ENCODE results near the gene PARD3B.
"Not testable (repeated sequence)": the region's sequence is repeated elsewhere in the genome, so short reads cannot be mapped to it uniquely, and the experiment has no call there.

Gene PARD3B

GRCh38 chr2:204545861-204546735 lies 823 bp downstream of the PARD3B start:
- H3K4me1 ChIP-seq (ENCODE audit: control insufficient read depth, insufficient read depth, low read length) = peaks cover 27% of the 10 kb centered on the region
- peak overlapping the region; percentile 82 for H3K9ac ChIP-seq (ENCODE audit: low read length)
- no peaks in the 10 kb centered on the region for H3K36me3 ChIP-seq (ENCODE audit: control insufficient read depth, insufficient read depth, low read length)
- H3K4me3 ChIP-seq (ENCODE audit: low read length) = peak overlapping the region; percentile 85
- H3K9me3 ChIP-seq (ENCODE audit: control insufficient read depth, low read length) = no peaks in the 10 kb centered on the region
- H3K27me3 ChIP-seq (ENCODE audit: control insufficient read depth, insufficient read depth, low read length) = no peaks in the 10 kb centered on the region

- H3K4me3 ChIP-seq (ENCODE audit: low read length) = no peak overlapping the region
- H3K9ac ChIP-seq (ENCODE audit: low read length) = no peak overlapping the region
- H3K9me3 ChIP-seq (ENCODE audit: control insufficient read depth, low read length) = no peaks in the 10 kb centered on the region
- peaks cover 29% of the 10 kb centered on the region for H3K4me1 ChIP-seq (ENCODE audit: control insufficient read depth, insufficient read depth, low read length)
- H3K36me3 ChIP-seq (ENCODE audit: control insufficient read depth, insufficient read depth, low read length) = no peaks in the 10 kb centered on the region
- no peaks in the 10 kb centered on the region for H3K27me3 ChIP-seq (ENCODE audit: control insufficient read depth, insufficient read depth, low read length)
Measured at GRCh38 chr2:204550751-204551511, 5.7 kb downstream of the PARD3B start.

GRCh38 chr2:204551512-204551863 lies 6.2 kb downstream of the PARD3B start:
- Histone ChIP-seq H3K4me3 (ENCODE audit: low read length) (no peak overlapping the region), H3K36me3 (ENCODE audit: control insufficient read depth, insufficient read depth, low read length) (no peaks in the 10 kb centered on the region), H3K27me3 (ENCODE audit: control insufficient read depth, insufficient read depth, low read length) (no peaks in the 10 kb centered on the region), H3K9ac (ENCODE audit: low read length) (no peak overlapping the region), H3K9me3 (ENCODE audit: control insufficient read depth, low read length) (no peaks in the 10 kb centered on the region), H3K4me1 (ENCODE audit: control insufficient read depth, insufficient read depth, low read length) (peaks cover 29% of the 10 kb centered on the region)

GRCh38 chr2:204557604-204558003 lies 12.3 kb downstream of the PARD3B start:
- H3K4me3 ChIP-seq (ENCODE audit: low read length) = no peak overlapping the region
- no peak overlapping the region for H3K9ac ChIP-seq (ENCODE audit: low read length)
- peaks cover 14% of the 10 kb centered on the region for H3K4me1 ChIP-seq (ENCODE audit: control insufficient read depth, insufficient read depth, low read length)
- H3K9me3 ChIP-seq (ENCODE audit: control insufficient read depth, low read length) = no peaks in the 10 kb centered on the region
- H3K27me3 ChIP-seq (ENCODE audit: control insufficient read depth, insufficient read depth, low read length) = no peaks in the 10 kb centered on the region
- no peaks in the 10 kb centered on the region for H3K36me3 ChIP-seq (ENCODE audit: control insufficient read depth, insufficient read depth, low read length)

GRCh38 chr2:204559358-204559757 lies 14.1 kb downstream of the PARD3B start:
- not testable (repeated sequence) for H3K4me3 ChIP-seq (ENCODE audit: low read length); H3K9me3 ChIP-seq (ENCODE audit: control insufficient read depth, low read length); H3K9ac ChIP-seq (ENCODE audit: low read length); H3K27me3 ChIP-seq (ENCODE audit: control insufficient read depth, insufficient read depth, low read length); H3K36me3 ChIP-seq (ENCODE audit: control insufficient read depth, insufficient read depth, low read length)
- H3K4me1 ChIP-seq (ENCODE audit: control insufficient read depth, insufficient read depth, low read length) = peaks cover 14% of the 10 kb centered on the region

GRCh38 chr2:204560902-204561301 lies 15.6 kb downstream of the PARD3B start:
- no peak overlapping the region for H3K4me3 ChIP-seq (ENCODE audit: low read length)
- H3K9me3 ChIP-seq (ENCODE audit: control insufficient read depth, low read length) = no peaks in the 10 kb centered on the region
- no peaks in the 10 kb centered on the region for H3K36me3 ChIP-seq (ENCODE audit: control insufficient read depth, insufficient read depth, low read length)
- H3K4me1 ChIP-seq (ENCODE audit: control insufficient read depth, insufficient read depth, low read length) = peaks cover 14% of the 10 kb centered on the region
- no peak overlapping the region for H3K9ac ChIP-seq (ENCODE audit: low read length)
- H3K27me3 ChIP-seq (ENCODE audit: control insufficient read depth, insufficient read depth, low read length) = no peaks in the 10 kb centered on the region

- no peaks in the 10 kb centered on the region for H3K9me3 ChIP-seq (ENCODE audit: control insufficient read depth, low read length)
- no peak overlapping the region for H3K9ac ChIP-seq (ENCODE audit: low read length)
- peaks cover 14% of the 10 kb centered on the region for H3K4me1 ChIP-seq (ENCODE audit: control insufficient read depth, insufficient read depth, low read length)
- no peaks in the 10 kb centered on the region for H3K36me3 ChIP-seq (ENCODE audit: control insufficient read depth, insufficient read depth, low read length)
- no peak overlapping the region for H3K4me3 ChIP-seq (ENCODE audit: low read length)
- H3K27me3 ChIP-seq (ENCODE audit: control insufficient read depth, insufficient read depth, low read length) = no peaks in the 10 kb centered on the region
Measured at GRCh38 chr2:204561771-204562170, 16.5 kb downstream of the PARD3B start.

- Histone ChIP-seq H3K9me3 (ENCODE audit: control insufficient read depth, low read length) (no peaks in the 10 kb centered on the region), H3K4me3 (ENCODE audit: low read length) (no peak overlapping the region), H3K36me3 (ENCODE audit: control insufficient read depth, insufficient read depth, low read length) (no peaks in the 10 kb centered on the region), H3K9ac (ENCODE audit: low read length) (no peak overlapping the region), H3K4me1 (ENCODE audit: control insufficient read depth, insufficient read depth, low read length) (peaks cover 8% of the 10 kb centered on the region), H3K27me3 (ENCODE audit: control insufficient read depth, insufficient read depth, low read length) (no peaks in the 10 kb centered on the region)
Measured at GRCh38 chr2:204566439-204566838, 21.2 kb downstream of the PARD3B start.

- Histone ChIP-seq H3K4me1 (ENCODE audit: control insufficient read depth, insufficient read depth, low read length) (no peaks in the 10 kb centered on the region), H3K9me3 (ENCODE audit: control insufficient read depth, low read length) (no peaks in the 10 kb centered on the region), H3K9ac (ENCODE audit: low read length) (no peak overlapping the region), H3K36me3 (ENCODE audit: control insufficient read depth, insufficient read depth, low read length) (no peaks in the 10 kb centered on the region), H3K27me3 (ENCODE audit: control insufficient read depth, insufficient read depth, low read length) (no peaks in the 10 kb centered on the region), H3K4me3 (ENCODE audit: low read length) (no peak overlapping the region)
Measured at GRCh38 chr2:204570421-204570820, 25.1 kb downstream of the PARD3B start.

GRCh38 chr2:204571041-204571440 lies 25.8 kb downstream of the PARD3B start:
- Histone ChIP-seq H3K9me3 (ENCODE audit: control insufficient read depth, low read length) (no peaks in the 10 kb centered on the region), H3K27me3 (ENCODE audit: control insufficient read depth, insufficient read depth, low read length) (no peaks in the 10 kb centered on the region), H3K4me1 (ENCODE audit: control insufficient read depth, insufficient read depth, low read length) (no peaks in the 10 kb centered on the region), H3K36me3 (ENCODE audit: control insufficient read depth, insufficient read depth, low read length) (no peaks in the 10 kb centered on the region), H3K4me3 (ENCODE audit: low read length) (no peak overlapping the region), H3K9ac (ENCODE audit: low read length) (no peak overlapping the region)

- Histone ChIP-seq H3K36me3 (ENCODE audit: control insufficient read depth, insufficient read depth, low read length) (no peaks in the 10 kb centered on the region), H3K9me3 (ENCODE audit: control insufficient read depth, low read length) (no peaks in the 10 kb centered on the region), H3K4me1 (ENCODE audit: control insufficient read depth, insufficient read depth, low read length) (no peaks in the 10 kb centered on the region), H3K4me3 (ENCODE audit: low read length) (no peak overlapping the region), H3K9ac (ENCODE audit: low read length) (no peak overlapping the region), H3K27me3 (ENCODE audit: control insufficient read depth, insufficient read depth, low read length) (no peaks in the 10 kb centered on the region)
Measured at GRCh38 chr2:204571911-204572310, 26.6 kb downstream of the PARD3B start.

GRCh38 chr2:204573221-204573620 lies 27.9 kb downstream of the PARD3B start:
- no peaks in the 10 kb centered on the region for H3K4me1 ChIP-seq (ENCODE audit: control insufficient read depth, insufficient read depth, low read length)
- no peak overlapping the region for H3K4me3 ChIP-seq (ENCODE audit: low read length)

More at GRCh38 chr2:204573221-204573620, 27.9 kb downstream of the PARD3B start:
- Histone ChIP-seq H3K36me3 (ENCODE audit: control insufficient read depth, insufficient read depth, low read length) (no peaks in the 10 kb centered on the region), H3K27me3 (ENCODE audit: control insufficient read depth, insufficient read depth, low read length) (no peaks in the 10 kb centered on the region), H3K9me3 (ENCODE audit: control insufficient read depth, low read length) (no peaks in the 10 kb centered on the region), H3K9ac (ENCODE audit: low read length) (no peak overlapping the region)

Measured in mucosa of stomach (tissue), 1 donor.